ACC112 (cell line): ENCODE results near the gene RBM20.
"Not testable (repeated sequence)": the region's sequence is repeated elsewhere in the genome, so short reads cannot be mapped to it uniquely, and the experiment has no call there.

Experiments used
- H2AFZ ChIP-seq: fragments of 200-600 bp; sonication (generic); one replicate; pipeline ENCODE4 v1.6.0; 2017; ENCODE audit warnings: antibody characterized with exemption, low read length; ENCODE audit not compliant: unreplicated experiment
- H3K27ac ChIP-seq: fragments of 200-600 bp; sonication (generic); 2 replicates; pipeline ENCODE4 v1.5.1; 2014; ENCODE audit warnings: low read depth, mild to moderate bottlenecking, antibody characterized with exemption, low read length, moderate library complexity
- H3K27me3 ChIP-seq: fragments of 200-600 bp; sonication (generic); 2 replicates; pipeline ENCODE4 v1.6.1; 2014; ENCODE audit warnings: mild to moderate bottlenecking, antibody characterized with exemption, low read length, moderate library complexity, mixed read lengths; ENCODE audit not compliant: insufficient read depth
- H3K36me3 ChIP-seq: fragments of 200-600 bp; sonication (generic); 2 replicates; pipeline ENCODE4 v1.6.1; 2016; ENCODE audit warnings: mild to moderate bottlenecking, antibody characterized with exemption, low read length, moderate library complexity, mixed read lengths; ENCODE audit not compliant: insufficient read depth
- H3K4me1 ChIP-seq: fragments of 200-600 bp; sonication (generic); one replicate; pipeline ENCODE4 v1.6.1; 2016; ENCODE audit warnings: low read length, mixed read lengths; ENCODE audit not compliant: insufficient read depth, unreplicated experiment, control insufficient read depth
- H3K4me3 ChIP-seq: fragments of 200-600 bp; sonication (generic); 2 replicates; pipeline ENCODE4 v1.5.1; 2014; ENCODE audit warnings: mild to moderate bottlenecking, low read depth, low read length
- H3K79me2 ChIP-seq: fragments of 200-600 bp; sonication (generic); one replicate; pipeline ENCODE4 v1.6.0; 2016; ENCODE audit warnings: low read length; ENCODE audit not compliant: control insufficient read depth, unreplicated experiment, insufficient read depth

Gene RBM20

DNA sequence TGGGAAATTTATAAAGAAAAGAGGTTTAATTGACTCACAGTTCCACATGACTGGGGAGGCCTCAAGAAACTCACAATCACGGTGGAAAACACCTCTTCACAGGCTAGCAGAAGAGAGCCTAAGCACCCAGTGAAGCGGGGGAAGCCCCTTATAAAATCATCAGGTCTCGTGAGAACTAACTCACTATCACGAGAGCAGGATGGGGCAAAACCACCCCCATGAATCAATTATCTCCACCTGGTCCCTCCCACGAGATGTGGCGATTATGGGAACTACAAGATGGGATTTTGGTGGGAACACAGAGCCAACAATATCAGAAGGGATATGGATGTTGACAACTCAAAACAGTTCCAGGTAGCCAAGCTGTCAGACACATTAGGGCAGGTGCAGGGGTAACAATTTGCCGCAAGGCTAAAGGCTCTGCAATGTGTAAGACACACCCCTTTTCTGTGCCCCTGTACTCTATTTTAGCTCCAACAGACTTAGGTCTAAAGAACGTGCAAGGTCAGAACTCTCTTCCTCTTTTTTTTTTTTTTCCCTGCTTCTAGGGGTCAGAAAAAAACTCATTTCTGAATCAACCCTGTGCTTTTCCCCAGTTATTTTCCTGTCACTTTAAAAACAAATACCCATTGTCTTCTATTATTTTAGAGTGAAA is 30.7 kb upstream of the RBM20 start:
- Histone ChIP-seq H3K4me3 (no peak overlapping the region), H2AFZ (no peak overlapping the region), H3K27me3 (no peaks in the 10 kb centered on the region), H3K36me3 (no peaks in the 10 kb centered on the region), H3K79me2 (no peaks in the 10 kb centered on the region), H3K4me1 (no peaks in the 10 kb centered on the region), H3K27ac (no peak overlapping the region)

DNA sequence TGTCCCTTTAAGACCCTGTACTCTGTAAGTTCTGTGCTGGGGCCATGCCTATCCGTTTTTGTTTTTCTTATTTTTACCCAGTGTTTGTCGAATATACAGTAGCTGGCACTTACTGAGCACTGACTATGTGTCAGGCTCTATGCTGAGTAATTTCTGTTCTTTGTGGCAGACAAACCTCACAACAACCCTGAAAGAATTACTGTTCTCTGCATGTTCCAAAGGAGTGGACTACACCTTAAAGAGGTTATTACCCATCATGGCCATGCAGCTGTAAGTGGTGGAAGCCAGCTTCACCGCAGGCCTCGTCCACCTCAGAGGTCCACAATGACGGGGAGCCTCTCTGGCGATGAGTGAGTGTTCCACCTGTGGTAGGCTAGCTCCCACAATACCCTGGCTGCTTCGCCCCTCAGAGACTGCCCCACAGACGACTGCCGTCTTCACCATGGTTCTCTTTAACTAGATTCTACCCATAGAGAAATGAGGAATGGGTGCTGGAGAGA is 30.1 kb upstream of the RBM20 start:
- H2AFZ ChIP-seq = no peak overlapping the region
- no peaks in the 10 kb centered on the region for H3K27me3 ChIP-seq
- H3K27ac ChIP-seq = no peak overlapping the region
- no peaks in the 10 kb centered on the region for H3K4me1 ChIP-seq
- H3K79me2 ChIP-seq = no peaks in the 10 kb centered on the region
- H3K36me3 ChIP-seq = no peaks in the 10 kb centered on the region
- H3K4me3 ChIP-seq = no peak overlapping the region

DNA sequence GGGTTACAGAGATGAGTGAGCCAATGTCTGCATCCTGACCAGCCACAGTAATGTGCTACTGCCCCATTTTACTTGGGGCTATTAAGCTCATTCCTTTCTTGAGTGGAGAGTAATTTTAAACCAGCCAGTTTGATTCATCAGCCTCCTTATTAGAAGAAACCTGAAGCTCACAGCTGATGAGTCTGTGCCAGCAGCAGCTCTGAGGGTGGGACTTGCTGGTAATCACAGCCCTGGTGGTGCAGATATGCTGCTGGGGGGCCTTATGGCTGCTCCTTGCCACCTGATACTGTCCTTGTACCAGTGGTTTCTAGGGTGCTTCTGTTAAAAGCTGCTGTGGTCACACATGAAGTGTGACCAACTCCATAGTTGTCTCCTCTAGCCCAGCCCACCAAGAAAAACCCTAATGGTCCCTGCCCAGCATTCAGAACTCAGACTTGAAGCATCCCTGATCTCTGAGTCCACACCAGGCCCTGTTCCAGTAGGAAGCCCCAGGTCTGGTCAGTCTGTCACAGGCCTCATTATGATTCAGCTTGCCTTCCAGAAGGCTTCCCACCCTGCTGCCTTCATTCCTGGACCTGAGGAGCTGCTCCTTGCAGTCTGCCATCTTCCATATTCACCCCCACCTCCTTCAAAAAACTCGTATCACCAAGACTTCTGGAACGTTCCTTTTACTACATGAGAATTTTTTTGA is 28.9 kb upstream of the RBM20 start:
- Histone ChIP-seq H2AFZ (no peak overlapping the region), H3K27me3 (no peaks in the 10 kb centered on the region), H3K4me3 (no peak overlapping the region), H3K79me2 (no peaks in the 10 kb centered on the region), H3K27ac (no peak overlapping the region), H3K36me3 (no peaks in the 10 kb centered on the region), H3K4me1 (no peaks in the 10 kb centered on the region)

DNA sequence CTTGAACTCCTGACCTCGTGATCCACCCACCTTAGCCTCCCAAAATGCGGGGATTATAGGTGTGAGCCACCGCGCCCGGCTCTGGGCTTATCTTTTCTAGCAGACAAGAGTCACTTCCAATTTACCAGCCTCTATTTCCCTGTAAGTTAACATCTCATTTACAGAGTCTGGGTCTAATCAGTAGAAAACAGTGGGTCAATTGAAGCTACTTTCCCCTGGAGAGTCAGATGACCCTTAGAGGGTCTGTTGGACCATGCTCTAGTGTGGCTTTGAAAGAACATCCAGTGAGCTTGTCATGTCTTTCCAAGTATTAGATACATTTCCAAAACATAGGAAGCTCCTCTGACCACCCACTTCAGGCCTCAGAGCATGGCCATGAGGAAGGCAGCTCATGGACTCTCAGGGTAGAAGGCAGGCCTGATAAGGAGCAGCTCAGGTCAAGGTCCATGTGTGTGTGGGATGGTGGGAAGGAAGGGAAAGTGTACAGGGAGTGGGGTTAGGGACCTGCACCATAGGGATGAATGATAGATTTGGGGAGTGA is 27.6 kb upstream of the RBM20 start:
- Histone ChIP-seq H3K36me3 (no peaks in the 10 kb centered on the region), H3K27me3 (no peaks in the 10 kb centered on the region), H3K4me3 (no peak overlapping the region), H3K27ac (no peak overlapping the region), H3K79me2 (no peaks in the 10 kb centered on the region), H3K4me1 (no peaks in the 10 kb centered on the region), H2AFZ (no peak overlapping the region)

DNA sequence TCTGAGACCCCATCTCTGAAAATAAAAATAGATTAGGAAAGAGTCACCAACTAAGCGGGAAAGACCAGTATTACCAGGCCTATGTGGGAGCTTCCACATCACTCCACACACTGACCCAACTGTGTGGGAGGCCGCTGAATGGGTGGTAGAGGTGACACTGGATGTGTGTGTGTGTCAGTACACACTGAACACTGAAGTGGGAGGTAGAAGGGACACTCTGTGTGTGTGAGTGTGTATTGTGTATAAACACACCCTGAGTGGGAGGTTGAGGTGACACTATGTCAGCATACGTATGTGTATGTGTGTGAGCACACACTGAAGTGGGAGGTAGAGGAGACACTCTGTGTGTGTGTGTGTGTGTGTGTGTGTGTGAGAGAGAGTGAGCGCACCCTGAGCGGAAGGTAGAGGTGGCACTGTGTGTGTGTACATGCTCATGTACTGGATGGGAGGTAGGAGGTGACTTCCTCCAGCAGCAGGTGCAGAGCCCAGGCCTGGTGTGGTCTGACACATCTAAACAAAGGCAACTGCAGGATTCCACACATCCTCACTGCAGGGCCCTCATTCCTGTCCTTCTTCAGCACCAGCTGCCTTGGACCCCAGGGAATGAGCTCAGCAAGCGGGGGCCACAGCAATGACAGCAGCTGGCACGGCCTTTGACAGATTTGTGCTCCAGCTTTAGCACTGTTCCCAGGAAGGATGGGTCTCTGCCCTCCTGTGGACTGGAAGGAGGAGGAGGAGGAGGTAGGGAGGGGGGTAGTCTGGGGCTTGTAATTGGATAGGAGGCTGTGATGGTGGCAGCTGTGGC is 26.5 kb upstream of the RBM20 start:
- Histone ChIP-seq H3K36me3 (no peaks in the 10 kb centered on the region), H3K79me2 (no peaks in the 10 kb centered on the region), H3K27ac (no peak overlapping the region), H3K4me3 (no peak overlapping the region), H3K4me1 (no peaks in the 10 kb centered on the region), H2AFZ (no peak overlapping the region), H3K27me3 (no peaks in the 10 kb centered on the region)

DNA sequence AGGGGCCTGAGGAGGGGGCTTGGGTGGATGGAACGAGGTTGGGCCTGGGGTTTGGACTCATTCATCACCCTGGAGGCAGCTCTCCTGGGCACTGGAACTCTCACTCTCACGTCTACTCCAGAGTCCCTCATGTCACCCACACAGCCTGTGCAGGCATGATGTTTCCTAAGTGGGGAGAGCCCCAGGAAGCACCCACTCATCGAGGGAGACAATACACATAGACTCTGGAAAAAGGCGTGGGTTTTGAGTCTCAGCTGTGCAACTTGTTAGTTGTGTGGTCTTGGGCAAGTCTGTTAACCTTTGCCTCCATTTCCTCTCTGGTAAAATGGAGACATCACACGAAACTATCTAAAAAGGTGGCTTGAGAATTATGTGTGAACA is 25.9 kb upstream of the RBM20 start:
- no peak overlapping the region for H3K27ac ChIP-seq

DNA sequence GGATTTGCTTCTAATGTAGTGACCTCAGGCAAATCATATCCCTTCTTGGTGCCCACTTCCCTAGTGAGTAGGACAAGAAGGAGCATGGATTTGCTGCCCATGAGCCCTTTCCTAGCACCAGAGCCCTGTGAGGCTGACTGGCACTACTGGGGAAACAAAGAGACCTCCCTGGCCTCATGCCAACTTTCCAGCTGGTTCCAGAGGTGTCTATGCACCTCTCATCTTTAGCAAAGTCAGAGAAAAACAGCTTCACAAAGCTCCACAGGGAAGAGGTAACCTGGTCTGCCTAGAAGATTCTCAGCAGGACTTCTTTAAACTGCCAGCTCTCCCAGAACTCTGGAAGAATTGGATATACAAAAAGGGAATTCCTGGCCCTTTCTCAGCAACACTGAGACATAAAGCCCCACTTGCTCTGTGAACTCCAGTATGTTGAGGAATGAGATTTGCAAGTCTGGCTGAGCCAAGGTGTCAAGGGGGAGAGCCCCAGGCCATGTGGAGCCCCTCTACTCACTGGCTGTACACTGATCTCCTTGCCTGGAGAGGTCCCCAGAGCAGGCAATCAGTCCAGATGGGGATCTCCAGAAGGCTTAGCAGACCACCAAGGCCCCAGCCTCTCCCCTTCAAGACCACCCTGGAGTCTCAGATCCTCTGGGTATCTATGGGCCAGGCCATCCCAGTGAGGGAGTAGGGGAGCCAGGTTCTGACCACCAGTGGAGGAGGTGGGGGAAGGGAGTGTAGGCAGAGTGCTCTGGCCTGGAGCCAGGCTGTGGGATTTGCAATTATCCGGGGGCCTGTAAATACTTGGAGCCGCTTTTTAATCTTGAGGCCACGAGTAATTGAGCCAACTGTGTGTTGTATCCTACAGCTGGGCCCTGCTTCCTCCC is 24.4 kb upstream of the RBM20 start:
- Histone ChIP-seq H3K27ac (no peak overlapping the region), H3K36me3 (no peaks in the 10 kb centered on the region), H2AFZ (no peak overlapping the region), H3K79me2 (no peaks in the 10 kb centered on the region), H3K4me1 (no peaks in the 10 kb centered on the region), H3K4me3 (no peak overlapping the region), H3K27me3 (no peaks in the 10 kb centered on the region)

More for the DNA sequence above, 25.9 kb upstream of the RBM20 start:
- no peaks in the 10 kb centered on the region for H3K27me3 ChIP-seq
- no peak overlapping the region for H2AFZ ChIP-seq
- H3K36me3 ChIP-seq = no peaks in the 10 kb centered on the region
- H3K79me2 ChIP-seq = no peaks in the 10 kb centered on the region
- no peaks in the 10 kb centered on the region for H3K4me1 ChIP-seq
- H3K4me3 ChIP-seq = no peak overlapping the region

DNA sequence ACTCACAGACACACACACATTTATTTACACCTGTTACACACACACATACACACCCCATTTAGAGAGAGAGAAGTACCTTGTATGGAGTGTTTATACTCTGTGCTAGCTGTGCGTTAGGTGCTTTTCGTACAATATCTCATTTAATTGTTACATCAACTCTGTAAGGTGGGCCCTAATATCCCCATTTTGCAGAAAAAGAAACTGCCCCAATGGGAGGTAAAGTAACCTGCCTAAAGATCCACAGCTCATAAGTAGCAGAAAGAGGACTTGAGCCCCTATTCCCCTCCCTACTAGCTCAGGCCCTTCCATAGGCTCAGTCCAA is 23.8 kb upstream of the RBM20 start:
- no peak overlapping the region for H3K4me3 ChIP-seq
- H3K36me3 ChIP-seq = no peaks in the 10 kb centered on the region
- H3K27ac ChIP-seq = no peak overlapping the region
- H3K79me2 ChIP-seq = no peaks in the 10 kb centered on the region
- H3K27me3 ChIP-seq = no peaks in the 10 kb centered on the region
- no peaks in the 10 kb centered on the region for H3K4me1 ChIP-seq
- H2AFZ ChIP-seq = no peak overlapping the region

DNA sequence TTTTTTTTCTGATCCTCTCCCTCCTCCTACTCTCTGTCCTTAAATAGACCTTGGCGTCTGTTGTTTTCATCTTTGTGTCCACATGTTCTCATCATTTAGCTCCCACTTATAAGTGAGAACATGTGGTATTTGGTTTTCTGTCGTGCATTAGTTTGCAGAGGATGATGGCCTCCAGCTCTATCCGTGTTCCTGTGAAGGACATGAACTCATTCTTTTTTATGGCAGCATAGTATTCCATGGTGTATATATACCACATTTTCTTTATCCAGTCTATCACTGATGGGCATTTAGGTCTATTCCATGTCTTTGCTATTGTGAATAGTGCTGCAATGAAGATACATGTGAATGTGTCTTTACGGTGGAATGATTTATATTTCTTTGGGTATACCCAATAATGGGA is 20.8 kb upstream of the RBM20 start:
- not testable (repeated sequence) for H3K4me3 ChIP-seq

DNA sequence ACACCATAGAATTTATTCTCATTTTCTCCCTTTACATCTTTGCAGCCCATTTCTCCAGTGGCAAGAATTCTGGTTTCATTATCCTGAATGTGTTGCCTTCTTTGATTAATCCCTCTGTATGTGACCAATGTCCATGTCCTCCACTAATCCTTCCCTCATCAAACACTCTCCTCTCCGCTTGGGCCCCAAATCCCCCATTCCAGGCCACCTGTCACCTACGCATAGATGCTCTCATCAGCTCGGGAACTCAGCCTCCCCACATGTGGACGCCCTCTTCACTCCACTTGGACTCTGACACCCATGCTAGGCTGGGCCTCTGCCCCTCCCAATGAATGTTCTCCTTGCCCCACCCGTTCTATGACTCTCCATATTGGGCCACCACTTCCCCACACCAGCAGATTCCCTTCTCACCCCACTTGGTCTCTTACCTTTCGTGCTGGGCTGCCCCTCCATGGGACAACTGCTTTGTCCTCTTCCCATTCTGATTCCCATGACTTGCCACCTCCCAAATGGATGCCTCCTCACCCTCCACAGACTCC is 18.7 kb upstream of the RBM20 start:
- Histone ChIP-seq H3K36me3 (no peaks in the 10 kb centered on the region), H3K27me3 (peaks cover 6% of the 10 kb centered on the region; the same call in 1 of the 2 replicates), H3K79me2 (no peaks in the 10 kb centered on the region), H2AFZ (no peak overlapping the region), H3K4me1 (no peaks in the 10 kb centered on the region), H3K27ac (no peak overlapping the region), H3K4me3 (no peak overlapping the region)

More for the DNA sequence above, 20.8 kb upstream of the RBM20 start:
- H3K27me3 ChIP-seq, H2AFZ ChIP-seq, H3K36me3 ChIP-seq, H3K4me1 ChIP-seq, H3K27ac ChIP-seq, H3K79me2 ChIP-seq: not testable (repeated sequence)
